DOHH2 (cell line): ENCODE results near the gene ACP2.
A peak's percentile ranks its signal among the peaks of the same experiment; 100 is the strongest.

Experiments
- H3F3A ChIP-seq: fragments of 200-600 bp; sonication (generic), shearing (Covaris generic); 2 replicates; pipeline ENCODE4 v1.6.0; 2016; ENCODE audit warnings: antibody characterized with exemption, mild to moderate bottlenecking; ENCODE audit not compliant: control insufficient read depth, insufficient read depth
- H3K27ac ChIP-seq: fragments of 200-600 bp; sonication (generic); 2 replicates; pipeline ENCODE4 v1.5.1; 2014; ENCODE audit warnings: low read depth, mild to moderate bottlenecking, low read length, moderate library complexity
- H3K27me3 ChIP-seq: fragments of 200-600 bp; sonication (generic); 2 replicates; pipeline ENCODE4 v1.6.1; 2014; ENCODE audit warnings: mild to moderate bottlenecking, low read length, mixed read lengths; ENCODE audit not compliant: control insufficient read depth
- H3K36me3 ChIP-seq: fragments of 200-600 bp; sonication (generic); 2 replicates; pipeline ENCODE4 v1.6.1; 2014; ENCODE audit warnings: mild to moderate bottlenecking, low read length, moderate library complexity, mixed read lengths; ENCODE audit not compliant: control insufficient read depth
- H3K4me1 ChIP-seq: fragments of 200-600 bp; sonication (generic); 2 replicates; pipeline ENCODE4 v1.6.1; 2014; ENCODE audit warnings: mild to moderate bottlenecking, low read length, mixed read lengths; ENCODE audit not compliant: control insufficient read depth
- H3K4me2 ChIP-seq: fragments of 200-600 bp; sonication (generic); 2 replicates; pipeline ENCODE4 v1.6.0; 2014; ENCODE audit warnings: mild to moderate bottlenecking, low read length, moderate library complexity
- H3K4me3 ChIP-seq: fragments of 200-600 bp; sonication (generic); 2 replicates; pipeline ENCODE4 v1.5.1; 2014; ENCODE audit warnings: mild to moderate bottlenecking, low read length, mixed read lengths
- H3K79me2 ChIP-seq: fragments of 200-600 bp; sonication (generic); 2 replicates; pipeline ENCODE4 v1.6.1; 2014; ENCODE audit warnings: mild to moderate bottlenecking, low read length, mixed read lengths; ENCODE audit not compliant: control insufficient read depth
- H3K9me2 ChIP-seq: fragments of 200-600 bp; sonication (generic); replicated peaks from 2 replicates; pipeline ENCODE4 v1.6.1; 2014; ENCODE audit warnings: mild to moderate bottlenecking, low read length, mixed read lengths; ENCODE audit not compliant: control insufficient read depth
- H3K9me3 ChIP-seq: fragments of 200-600 bp; sonication (generic); 2 replicates; pipeline ENCODE4 v1.6.1; 2014; ENCODE audit warnings: antibody characterized with exemption, low read length, mixed read lengths; ENCODE audit not compliant: control insufficient read depth, insufficient read depth
- H4K20me1 ChIP-seq: fragments of 200-600 bp; sonication (generic); 2 replicates; pipeline ENCODE4 v1.6.0; 2014; ENCODE audit warnings: low read depth, mild to moderate bottlenecking, antibody characterized with exemption, low read length, moderate library complexity; ENCODE audit not compliant: control insufficient read depth, insufficient read depth
- CTCF ChIP-seq: fragments of 200-600 bp; sonication (generic); IDR thresholded peaks from one replicate; pipeline ENCODE4 v1.5.1; 2014; ENCODE audit warnings: antibody characterized with exemption, mild to moderate bottlenecking, low read depth, low read length; ENCODE audit not compliant: poor library complexity, severe bottlenecking
- EZH2phosphoT487 ChIP-seq: fragments of 200-600 bp; sonication (generic); IDR thresholded peaks from 2 replicates; pipeline ENCODE4 v1.6.1; 2017; ENCODE audit warnings: borderline replicate concordance, mild to moderate bottlenecking, antibody characterized with exemption, low read length, moderate library complexity, mixed read lengths

The ACP2 gene

DNA sequence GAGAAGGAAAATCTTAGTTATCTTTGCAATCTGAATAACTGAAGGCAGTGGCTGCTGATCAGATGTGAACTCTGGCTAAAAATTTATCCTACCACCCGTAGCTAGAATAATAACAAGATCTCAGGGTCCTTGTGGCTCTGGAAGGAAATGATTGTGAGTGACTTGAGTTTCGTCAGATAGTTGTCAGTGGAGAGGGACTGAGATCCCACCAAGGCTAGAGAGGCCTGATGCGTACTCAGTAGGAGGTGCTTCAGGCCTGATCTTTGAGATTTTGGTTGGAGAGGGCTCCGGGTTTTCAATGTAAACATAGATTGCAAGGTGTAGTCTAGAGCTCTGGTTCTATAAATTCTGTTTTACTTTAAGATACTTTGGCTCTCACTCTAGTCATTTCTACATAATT lies 22.7 kb upstream of the ACP2 start:
- Histone ChIP-seq H3F3A (peaks cover 7% of the 10 kb centered on the region; the same call in 1 of the 2 replicates), H3K27me3 (no peaks in the 10 kb centered on the region), H3K36me3 (peaks cover 26% of the 10 kb centered on the region), H4K20me1 (peaks cover 35% of the 10 kb centered on the region), H3K4me1 (peaks cover 46% of the 10 kb centered on the region), H3K9me2 (no peaks in the 10 kb centered on the region), H3K4me2 (peak overlapping the region; percentile 98), H3K27ac (peak overlapping the region; percentile 7; the same call in 1 of the 2 replicates), H3K79me2 (peaks cover 58% of the 10 kb centered on the region), H3K4me3 (peak overlapping the region; percentile 91), H3K9me3 (no peaks in the 10 kb centered on the region)
- TF ChIP-seq EZH2phosphoT487 (no peak), CTCF (no peak)

DNA sequence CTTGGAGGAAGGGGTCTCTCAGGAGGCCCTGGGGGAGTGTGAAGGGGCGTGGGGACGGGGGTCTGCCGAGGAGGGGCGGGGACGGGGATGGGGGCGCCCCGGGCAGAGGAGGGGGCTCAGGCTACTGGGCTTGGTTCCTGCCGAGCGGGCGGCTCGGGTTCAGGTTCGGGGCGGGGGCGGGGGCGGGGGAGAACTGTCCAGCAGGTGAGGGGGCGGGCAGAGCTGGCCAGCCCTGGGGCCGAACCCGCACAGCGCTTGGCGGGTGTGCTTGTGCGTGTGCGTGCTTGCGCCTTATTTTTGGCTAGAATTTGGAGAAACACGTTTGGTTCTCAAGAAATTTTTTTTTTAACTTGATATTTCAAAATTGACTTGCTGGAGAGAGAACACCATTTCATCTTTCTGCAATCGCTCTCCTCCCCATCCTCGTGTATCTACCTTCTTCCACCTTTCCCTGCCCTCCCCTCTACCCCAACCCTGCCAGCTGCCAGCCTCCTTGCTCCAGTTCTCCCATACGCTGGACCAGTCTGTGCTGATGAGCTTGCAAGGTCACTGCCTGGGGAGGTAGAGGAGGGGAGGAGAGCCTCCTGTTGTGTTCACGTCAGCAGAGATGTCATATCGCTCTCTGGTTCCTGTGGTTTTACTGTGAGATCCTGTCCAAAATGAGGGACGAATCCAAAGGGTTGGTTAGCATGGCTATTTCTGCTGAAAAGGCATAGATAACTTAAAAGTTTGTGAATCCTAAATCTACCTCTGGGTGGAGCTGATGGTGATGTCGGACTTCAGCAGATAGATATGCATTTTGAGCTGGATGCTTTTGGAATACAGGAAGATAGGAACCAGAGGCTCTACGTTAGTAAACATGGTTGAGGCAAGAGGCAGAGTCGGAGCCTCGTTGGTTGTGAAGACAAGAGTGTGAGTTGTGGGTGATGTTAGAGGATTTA lies 22.0 kb upstream of the ACP2 start:
- Histone ChIP-seq H3K4me3 (peak overlapping the region; percentile 91), H3K36me3 (peaks cover 19% of the 10 kb centered on the region), H3K9me2 (no peaks in the 10 kb centered on the region), H3K27me3 (no peaks in the 10 kb centered on the region), H4K20me1 (peaks cover 35% of the 10 kb centered on the region), H3K79me2 (peaks cover 54% of the 10 kb centered on the region), H3K4me2 (peak overlapping the region; percentile 98), H3K27ac (peak overlapping the region; percentile 82), H3F3A (peaks cover 7% of the 10 kb centered on the region; the same call in 1 of the 2 replicates), H3K4me1 (peaks cover 53% of the 10 kb centered on the region), H3K9me3 (no peaks in the 10 kb centered on the region)
- peak; percentile 54 for TF ChIP-seq CTCF
- TF ChIP-seq EZH2phosphoT487: no peak

- TF ChIP-seq EZH2phosphoT487: no peak
- no peak for TF ChIP-seq CTCF
Measured at GRCh38 chr11:47269829-47270305, 21.3 kb upstream of the ACP2 start, which contains the start of gene MADD. Gene MADD, plus strand, starts transcription at chr11:47270133.

More at GRCh38 chr11:47269829-47270305, 21.3 kb upstream of the ACP2 start, which contains the start of gene MADD:
- Histone ChIP-seq H3K4me1 (peaks cover 59% of the 10 kb centered on the region), H3K27me3 (no peaks in the 10 kb centered on the region), H3K9me3 (no peaks in the 10 kb centered on the region), H3K9me2 (no peaks in the 10 kb centered on the region), H3K27ac (peak within 1 kb of the TSS; percentile 82), H3K79me2 (peaks cover 49% of the 10 kb centered on the region), H3K4me3 (peak within 1 kb of the TSS; percentile 91), H3K4me2 (peak within 1 kb of the TSS; percentile 98), H3K36me3 (peaks cover 12% of the 10 kb centered on the region), H3F3A (peaks cover 7% of the 10 kb centered on the region; the same call in 1 of the 2 replicates), H4K20me1 (peaks cover 35% of the 10 kb centered on the region)
